Femur (tissue), 1 donor: ENCODE results near the gene TEX14.
"Not testable (repeated sequence)": the region's sequence is repeated elsewhere in the genome, so short reads cannot be mapped to it uniquely, and the experiment has no call there.

Source experiments
- DNase-seq: peaks from one replicate; pipeline ENCODE4 v3.0.0-alpha.2; 2017

Gene TEX14

DNA sequence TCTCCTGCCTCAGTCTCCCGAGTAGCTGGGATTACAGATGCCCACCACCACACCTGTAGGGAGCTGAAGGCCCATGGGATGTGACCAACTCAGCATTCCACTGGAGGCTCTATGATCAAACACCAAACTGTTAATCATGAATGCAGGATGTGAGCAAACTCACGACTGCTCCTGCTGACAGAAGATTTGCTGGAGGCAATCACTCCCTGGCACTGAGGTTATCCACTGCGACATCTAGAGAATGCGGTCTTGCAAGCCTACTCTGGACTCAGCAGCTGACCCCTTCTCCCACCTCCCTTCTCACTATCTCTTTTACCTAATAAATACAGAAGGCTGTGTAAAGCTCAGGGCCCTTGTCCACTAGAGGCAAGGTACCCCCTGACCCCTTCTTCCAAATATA, 4.9 kb downstream of the TEX14 start:
- DNase-seq = no peak

- not testable (repeated sequence) for DNase-seq
Measured at GRCh38 chr17:58684462-58684861, 7.4 kb downstream of the TEX14 start.

- no peak for DNase-seq
Measured at GRCh38 chr17:58684003-58684402, 7.8 kb downstream of the TEX14 start.

- no peak for DNase-seq
Measured at GRCh38 chr17:58680038-58680369, 11.8 kb downstream of the TEX14 start.

DNA sequence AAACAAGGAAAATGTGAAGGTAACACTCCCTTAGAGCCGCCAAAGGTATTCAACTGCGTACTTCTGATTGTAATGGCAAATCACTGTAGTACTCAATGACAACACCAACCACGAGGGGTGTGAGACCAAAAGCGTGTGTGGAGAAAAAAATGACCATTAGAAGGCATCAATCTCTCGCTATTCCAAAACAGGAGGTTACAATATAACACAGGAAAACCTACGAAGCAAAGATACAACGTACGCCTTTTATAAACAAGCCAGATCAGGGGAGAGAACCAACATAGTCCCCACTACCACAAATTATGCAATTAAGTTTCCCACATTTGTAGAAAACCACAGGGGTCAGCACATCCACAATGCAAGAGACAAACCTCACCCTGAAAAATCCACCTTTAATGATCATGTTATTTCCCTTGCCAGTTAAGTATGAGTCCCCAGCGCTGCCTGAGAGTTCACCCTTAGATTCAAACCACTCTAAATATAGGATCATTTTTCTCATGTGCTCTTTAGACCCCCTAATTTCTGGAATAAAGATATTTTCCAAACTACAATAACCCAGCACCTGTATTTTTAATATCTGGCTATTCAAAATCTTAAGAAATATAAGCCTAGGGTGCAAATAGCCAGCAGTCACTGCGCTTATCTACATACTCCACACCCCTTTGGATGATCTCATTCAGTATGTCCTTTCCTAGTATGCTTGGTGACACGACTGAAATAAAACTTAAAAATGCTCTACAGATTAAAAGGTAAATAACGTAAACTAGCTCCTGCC, 12.4 kb downstream of the TEX14 start:
- no peak for DNase-seq

DNA sequence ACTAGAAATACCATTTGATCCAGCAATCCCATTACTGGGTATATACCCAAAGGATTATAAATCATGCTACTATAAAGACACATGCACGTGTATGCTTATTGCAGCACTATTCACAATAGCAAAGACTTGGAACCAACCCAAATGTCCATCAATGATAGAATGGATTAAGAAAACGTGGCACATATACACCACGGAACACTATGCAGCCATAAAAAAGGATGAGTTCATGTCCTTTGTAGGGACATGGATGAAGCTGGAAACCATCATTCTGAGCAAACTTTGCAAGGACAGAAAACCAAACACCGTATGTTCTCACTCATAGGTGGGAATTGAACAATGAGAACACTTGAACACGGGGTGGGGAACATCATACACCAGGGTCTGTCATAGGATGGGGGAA, 13.6 kb downstream of the TEX14 start:
- not testable (repeated sequence) for DNase-seq

DNA sequence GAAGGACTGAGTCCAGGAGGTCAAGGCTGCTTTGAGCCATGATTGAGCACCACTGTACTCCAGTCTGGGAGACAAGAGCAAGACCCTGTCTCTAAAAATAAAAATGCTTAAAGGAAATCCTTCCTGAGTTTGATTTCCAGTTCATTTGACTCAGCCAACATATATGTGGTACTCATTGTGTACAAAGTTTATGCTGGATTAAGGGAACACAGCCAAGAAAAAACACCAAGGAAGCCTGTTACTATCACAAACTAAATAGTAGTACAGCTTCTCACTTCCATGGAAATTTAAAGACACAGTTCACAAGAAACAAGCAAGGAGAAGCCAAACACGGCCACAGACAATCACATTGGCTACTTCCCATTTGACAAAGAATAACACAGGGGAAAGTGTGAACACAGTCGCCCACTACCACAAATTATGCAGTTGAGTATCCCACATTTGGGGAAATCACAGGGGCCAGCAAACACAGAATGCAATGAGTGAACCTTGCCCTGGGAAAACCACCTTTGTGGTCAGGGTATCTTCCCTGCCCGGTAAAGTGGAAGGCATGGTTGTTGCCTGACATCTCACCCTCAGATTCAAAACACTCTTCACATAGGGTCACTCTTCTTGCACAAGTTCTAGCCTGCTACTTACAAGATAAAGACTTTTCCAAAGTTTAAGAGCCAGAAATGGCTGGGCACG, 14.5 kb downstream of the TEX14 start:
- DNase-seq = no peak

DNA sequence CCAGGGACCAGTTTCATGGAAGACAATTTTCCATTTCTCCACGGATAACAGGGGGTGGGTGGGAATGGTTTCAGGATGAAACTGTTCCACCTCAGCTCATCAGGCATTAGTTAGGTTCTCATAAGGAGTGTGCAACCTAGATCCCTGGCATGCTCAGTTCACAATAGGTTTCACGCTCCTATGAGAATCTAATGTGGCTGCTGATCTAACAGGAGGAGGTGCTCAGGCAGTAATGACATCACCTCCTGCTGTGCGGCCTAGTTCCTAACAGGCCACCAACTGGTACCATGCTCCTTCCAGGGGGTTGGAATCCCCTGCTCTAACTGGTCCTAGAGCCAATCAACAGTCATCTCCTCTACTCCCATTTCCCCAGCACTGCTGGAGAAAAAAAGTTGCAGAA, 19.9 kb downstream of the TEX14 start:
- DNase-seq = no peak

DNA sequence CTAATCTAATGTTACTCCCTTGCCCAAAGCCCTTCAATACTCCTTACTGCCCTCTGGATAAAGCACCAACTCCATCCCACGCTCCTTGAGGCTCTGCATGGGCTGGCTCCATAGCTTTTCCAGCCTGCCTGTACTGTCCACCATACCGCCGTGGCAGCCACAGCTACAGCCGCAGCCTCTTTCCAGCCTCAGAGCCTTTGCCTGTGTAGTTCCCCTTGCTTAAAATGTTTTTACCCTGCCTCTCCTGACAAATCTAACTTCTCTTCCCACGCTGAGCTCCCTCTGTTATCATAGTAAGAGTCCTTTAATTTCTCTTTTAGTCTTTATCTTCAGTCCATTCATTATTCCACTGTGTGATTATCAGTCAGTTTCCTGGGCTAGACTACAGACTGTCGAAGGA, 22.0 kb downstream of the TEX14 start:
- no peak for DNase-seq

DNA sequence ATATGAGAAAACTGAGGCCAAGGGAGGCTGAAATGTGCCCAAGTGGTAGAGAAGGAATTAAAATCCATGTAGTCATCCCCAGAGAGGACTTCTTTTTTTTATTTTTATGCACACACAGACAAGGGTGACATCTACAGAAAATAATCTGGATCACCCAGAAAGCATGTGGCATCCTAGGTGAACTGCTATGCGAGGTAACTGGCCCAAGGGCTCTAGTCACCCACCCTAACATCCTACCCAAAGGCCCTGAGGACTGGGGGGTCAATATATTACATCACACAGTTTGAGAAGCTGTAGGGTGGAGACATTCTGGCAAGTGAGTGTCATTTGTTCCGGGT, 23.3 kb downstream of the TEX14 start:
- DNase-seq = no peak

DNA sequence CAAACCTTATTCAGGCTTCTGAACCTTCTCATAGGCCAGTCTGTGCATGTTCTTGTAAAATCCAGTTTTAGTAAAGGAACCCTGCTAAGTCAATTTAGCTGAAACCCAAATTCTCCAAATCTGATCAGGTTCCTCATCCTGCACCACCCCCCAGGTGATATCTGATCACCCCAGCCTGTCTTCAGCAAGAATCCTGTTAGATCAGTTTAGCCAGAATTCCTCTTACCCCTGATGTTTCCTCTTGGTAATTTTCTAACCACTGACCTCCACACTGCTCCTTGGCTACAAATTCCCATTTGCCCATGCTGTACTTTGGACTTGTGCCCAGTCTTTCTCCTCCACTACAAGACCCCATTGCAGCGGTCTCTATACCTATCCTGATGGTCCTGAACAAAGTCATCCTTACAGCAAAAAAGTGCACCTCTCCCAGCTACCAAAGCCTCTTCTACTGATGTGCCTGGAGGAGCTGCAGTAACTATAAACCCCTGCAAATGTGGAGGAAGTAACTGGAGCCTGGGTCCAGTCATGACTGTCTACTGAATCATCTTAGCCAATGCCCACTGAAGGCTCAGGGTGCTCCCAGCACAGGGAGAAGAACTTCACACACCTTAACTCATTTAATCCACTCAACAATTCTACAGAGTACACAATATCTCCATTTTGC, 23.8 kb downstream of the TEX14 start:
- no peak for DNase-seq

DNA sequence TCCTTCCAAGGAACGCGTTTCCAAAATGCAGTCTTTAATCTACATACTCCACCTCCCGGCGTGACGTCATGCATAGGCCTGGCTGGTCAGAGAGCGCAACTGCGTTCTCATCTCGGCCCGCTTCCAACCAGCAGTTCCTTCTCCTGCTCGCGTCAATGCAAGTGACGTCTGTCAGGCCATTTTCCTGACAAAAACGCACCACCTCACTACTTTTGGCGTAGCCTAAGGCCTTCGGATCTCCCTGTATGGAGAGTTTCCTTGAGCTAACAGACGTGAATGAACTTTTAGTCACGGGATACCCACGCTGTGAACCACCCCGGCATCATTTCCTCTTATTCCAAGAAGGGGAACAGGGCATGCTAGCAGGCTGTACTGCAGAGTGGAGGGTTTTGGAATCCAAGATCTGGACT, 25.0 kb downstream of the TEX14 start:
- peak; percentile 72 for DNase-seq

DNA sequence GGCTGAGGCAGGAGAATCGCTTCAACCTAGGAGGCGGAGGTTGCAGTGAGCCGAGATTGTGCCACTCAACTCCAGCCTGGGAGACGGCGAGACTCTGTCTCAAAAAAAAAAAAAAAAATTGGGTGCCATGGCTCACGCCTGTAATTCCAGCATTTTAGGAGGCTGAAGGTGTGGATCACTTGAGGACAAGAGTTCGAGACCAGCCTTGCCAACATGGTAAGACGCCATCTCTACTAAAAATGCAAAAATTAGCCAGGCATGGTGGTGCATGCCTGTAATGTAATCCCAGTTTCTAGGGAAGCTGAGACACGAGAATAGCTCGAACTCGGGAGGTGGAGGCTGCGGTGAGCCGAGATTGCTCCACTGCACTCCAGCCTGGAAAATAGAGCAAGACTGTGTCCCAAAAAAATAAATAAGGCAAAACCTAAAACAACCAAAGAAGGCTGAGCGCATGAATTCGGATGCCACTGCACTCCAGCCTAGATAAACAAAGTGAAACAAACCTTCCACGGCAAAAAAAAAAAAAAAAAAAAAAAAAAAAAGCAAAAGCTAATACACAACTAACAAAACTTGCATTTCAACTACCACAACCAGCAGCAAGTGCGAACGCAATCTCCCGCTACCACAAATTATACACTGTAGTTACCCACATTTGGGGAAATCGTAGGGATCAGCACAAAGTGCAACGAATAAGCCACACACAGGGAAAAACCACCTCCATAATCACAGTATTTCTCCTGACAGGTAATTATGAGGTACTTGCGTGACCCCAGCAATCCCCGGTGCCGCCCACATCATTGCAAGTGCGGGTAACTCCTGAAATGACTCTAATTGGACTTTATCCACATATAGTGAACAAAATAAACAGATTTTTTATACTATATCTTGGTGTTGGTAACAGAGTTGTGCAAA, 25.6 kb downstream of the TEX14 start:
- peak; percentile 45 for DNase-seq

GRCh38 chr17:58664302-58664701, 27.5 kb downstream of the TEX14 start:
- DNase-seq = no peak

DNA sequence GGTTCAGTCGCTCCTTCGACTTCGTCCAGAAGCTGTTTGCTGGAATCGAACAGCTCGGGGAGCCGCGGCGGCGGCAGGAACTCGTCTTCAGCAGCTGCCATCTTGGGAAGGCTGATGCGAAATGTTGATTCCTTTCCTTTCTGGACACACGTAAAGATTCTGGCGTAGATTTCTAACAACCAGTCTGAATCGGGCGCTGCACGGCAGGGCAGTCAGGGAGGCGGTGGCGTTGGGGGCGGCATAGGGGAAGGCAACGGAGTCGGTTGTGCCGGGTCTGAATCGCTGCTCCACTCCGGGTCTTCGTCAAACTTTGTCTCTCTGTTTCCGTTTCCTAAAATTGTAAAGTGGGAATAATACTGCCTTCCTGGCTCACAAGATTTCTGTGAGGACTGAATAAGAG, 30.3 kb downstream of the TEX14 start:
- DNase-seq = no peak

- no peak for DNase-seq
Measured at GRCh38 chr17:58660621-58661020, 31.2 kb downstream of the TEX14 start.

GRCh38 chr17:58659714-58660084, 32.1 kb downstream of the TEX14 start:
- DNase-seq = not testable (repeated sequence)

- peak; percentile 91 for DNase-seq
Measured at GRCh38 chr17:58658804-58659713, 32.8 kb downstream of the TEX14 start.

GRCh38 chr17:58657962-58658803, 33.7 kb downstream of the TEX14 start:
- not testable (repeated sequence) for DNase-seq

GRCh38 chr17:58648236-58648635, 43.6 kb downstream of the TEX14 start:
- no peak for DNase-seq

GRCh38 chr17:58643147-58643546, 48.7 kb downstream of the TEX14 start:
- DNase-seq = no peak
